ENCODE measurements around the gene EME2. TPM values are rescaled to one million over a fixed set of nuclear protein-coding genes. Genes with fewer than 3 reads are reported as not detected.

The EME2 gene
- total RNA-seq, 1 experiment from 2014 or later, result 36.3 TPM

- no peaks in the 10 kb centered on the region for H3K27me3 ChIP-seq (ENCODE audit: insufficient read depth, low read length)
- H3K79me2 ChIP-seq (ENCODE audit: insufficient read depth, low read length), result no peaks in the 10 kb centered on the region
- H3K9me3 ChIP-seq (ENCODE audit: control insufficient read depth in 1 of 2, insufficient read depth in 1 of 2, low read depth in 1 of 2, low read length in 2 of 2), result peaks cover 0 to 12% of the 10 kb centered on the region in 2 experiments; a peak in 2 of 4 replicates
- no peaks in the 10 kb centered on the region for H3K4me1 ChIP-seq (ENCODE audit: control insufficient read depth in 1 of 2, insufficient read depth in 2 of 2, low read length in 2 of 2)
- TF ChIP-seq CEBPB (IDR thresholded peaks at IDR 0.05; ENCODE audit: low read depth) (no peak), ZBTB33 (IDR thresholded peaks at IDR 0.05; ENCODE audit: extremely low read depth, insufficient replicate concordance, low read length) (no peak), SP1 (IDR thresholded peaks at IDR 0.05; ENCODE audit: low read depth) (no peak), ATF3 (IDR thresholded peaks at IDR 0.05) (no peak), ZFX (IDR thresholded peaks at IDR 0.05) (no peak), TCF7L2 (IDR thresholded peaks at IDR 0.05; ENCODE audit: borderline replicate concordance, extremely low read depth, insufficient read depth, insufficient read length) (no peak), CBX3 (IDR thresholded peaks at IDR 0.05; ENCODE audit: low read depth) (no peak), POLR2A (IDR thresholded peaks at IDR 0.05; ENCODE audit: borderline replicate concordance, extremely low read depth, insufficient read depth, insufficient read length) (no peak), YY1 (IDR thresholded peaks at IDR 0.05; ENCODE audit: extremely low read depth, insufficient replicate concordance, low read depth, low read length) (no peak), SIN3A (IDR thresholded peaks at IDR 0.05; ENCODE audit: low read depth) (no peak), EZH2phosphoT487 (IDR thresholded peaks at IDR 0.05; ENCODE audit: borderline replicate concordance) (no peak)
- TF ChIP-seq, protein P1, sequence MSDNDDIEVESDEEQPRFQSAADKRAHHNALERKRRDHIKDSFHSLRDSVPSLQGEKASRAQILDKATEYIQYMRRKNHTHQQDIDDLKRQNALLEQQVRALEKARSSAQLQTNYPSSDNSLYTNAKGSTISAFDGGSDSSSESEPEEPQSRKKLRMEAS (IDR thresholded peaks at IDR 0.05), result no peak
- TF ChIP-seq, protein P2, sequence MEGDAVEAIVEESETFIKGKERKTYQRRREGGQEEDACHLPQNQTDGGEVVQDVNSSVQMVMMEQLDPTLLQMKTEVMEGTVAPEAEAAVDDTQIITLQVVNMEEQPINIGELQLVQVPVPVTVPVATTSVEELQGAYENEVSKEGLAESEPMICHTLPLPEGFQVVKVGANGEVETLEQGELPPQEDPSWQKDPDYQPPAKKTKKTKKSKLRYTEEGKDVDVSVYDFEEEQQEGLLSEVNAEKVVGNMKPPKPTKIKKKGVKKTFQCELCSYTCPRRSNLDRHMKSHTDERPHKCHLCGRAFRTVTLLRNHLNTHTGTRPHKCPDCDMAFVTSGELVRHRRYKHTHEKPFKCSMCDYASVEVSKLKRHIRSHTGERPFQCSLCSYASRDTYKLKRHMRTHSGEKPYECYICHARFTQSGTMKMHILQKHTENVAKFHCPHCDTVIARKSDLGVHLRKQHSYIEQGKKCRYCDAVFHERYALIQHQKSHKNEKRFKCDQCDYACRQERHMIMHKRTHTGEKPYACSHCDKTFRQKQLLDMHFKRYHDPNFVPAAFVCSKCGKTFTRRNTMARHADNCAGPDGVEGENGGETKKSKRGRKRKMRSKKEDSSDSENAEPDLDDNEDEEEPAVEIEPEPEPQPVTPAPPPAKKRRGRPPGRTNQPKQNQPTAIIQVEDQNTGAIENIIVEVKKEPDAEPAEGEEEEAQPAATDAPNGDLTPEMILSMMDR (IDR thresholded peaks at IDR 0.05 in 2 of 3, conservative IDR thresholded peaks at IDR 0.05 in 1 of 3; ENCODE audit: borderline replicate concordance in 1 of 3, insufficient read depth in 1 of 3, low read depth in 2 of 3, low read length in 2 of 3), result no peak
- CTCF ChIA-PET, result no interaction called here
- DNase-seq (ENCODE audit: low read depth, low spot score) (no peak), ATAC-seq (no peak)
- no peak overlapping the region for H3K9ac ChIP-seq (ENCODE audit: low read length)
- RAD21 ChIA-PET (ENCODE audit: low non-redundant PET in 1 of 2, low total read pairs in 2 of 2, uncharacterized antibody in 2 of 2, unreplicated experiment in 2 of 2), result no interaction called here
- POLR2A ChIA-PET, result no interaction called here
- H3K27ac ChIP-seq (ENCODE audit: low read depth, low read length), result no peak overlapping the region; the same call in 1 of the 2 replicates
- no peak overlapping the region for H3K4me2 ChIP-seq (ENCODE audit: low read length)
- no TSS peak for BruUV-seq (replicated peaks)
- no peaks in the 10 kb centered on the region for H4K20me1 ChIP-seq (ENCODE audit: insufficient read depth)
- no peak overlapping the region for H2AFZ ChIP-seq (ENCODE audit: low read depth, low read length, poor library complexity, severe bottlenecking)
- intact Hi-C loops (cut with micrococcal nuclease), result no loop called here
- H3K36me3 ChIP-seq (ENCODE audit: control insufficient read depth in 1 of 2, insufficient read depth in 2 of 2, low read length in 2 of 2), result no peaks in the 10 kb centered on the region
- H3K4me3 ChIP-seq (replicated peaks in 1 of 2; ENCODE audit: low read depth in 1 of 2, low read length in 2 of 2), result no peak overlapping the region
- no peaks in the 10 kb centered on the region for H3K9me2 ChIP-seq (ENCODE audit: insufficient read depth)
Measured at GRCh38 chr16:1740234-1740633, 32.4 kb upstream of the EME2 start.
